ENCODE results near the gene CYP24A1. TPM values are rescaled to one million over a fixed set of nuclear protein-coding genes. Genes with fewer than 3 reads are reported as not detected.

The CYP24A1 gene
- total and polyA plus RNA-seq, 2 of the 13 experiments (the other 11 are each of a cell fraction or from before 2014, with no cell fraction given), result 9.4 to 32.7 TPM

DNA sequence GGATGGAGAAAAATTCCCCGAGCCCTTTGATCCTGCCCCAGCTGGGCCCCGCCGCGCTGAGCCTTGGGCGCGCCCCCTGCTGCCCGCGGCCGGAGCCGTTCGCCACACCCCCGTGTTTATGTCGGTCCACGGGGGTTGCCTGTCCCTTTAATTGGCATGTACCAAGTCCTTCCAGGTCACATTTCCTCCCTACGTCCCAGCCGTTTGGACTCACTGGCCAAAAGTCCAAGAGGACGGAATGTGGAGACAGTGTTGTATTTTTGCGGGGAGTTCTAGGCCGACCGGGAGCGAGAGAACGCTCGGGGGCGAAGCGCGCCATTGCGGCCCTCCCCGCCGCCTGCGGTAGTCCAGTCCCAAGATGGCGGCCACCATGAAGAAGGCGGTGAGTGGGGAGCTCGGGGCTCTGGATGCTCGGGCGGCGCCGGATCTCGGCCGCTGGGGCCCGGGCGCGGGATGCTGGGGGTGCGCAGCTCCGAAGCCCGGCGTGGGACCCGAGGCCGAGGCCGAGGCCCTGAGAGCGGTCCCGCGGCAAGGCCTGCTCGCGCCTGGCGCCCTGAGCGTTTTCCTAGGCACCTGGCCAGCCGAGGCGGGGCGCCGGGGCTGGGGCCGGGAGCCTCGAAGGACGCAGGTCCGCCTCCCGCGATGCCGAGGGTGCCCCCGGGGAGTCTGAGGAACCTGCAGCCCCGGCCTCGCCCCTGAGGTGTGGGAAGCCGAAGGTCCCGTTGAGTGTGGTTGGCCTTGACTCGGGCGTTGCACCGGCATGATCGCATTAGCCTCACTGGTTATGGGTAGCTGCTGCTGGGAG, 34.2 kb upstream of the CYP24A1 start, which contains the start of gene PFDN4 (continued):
- TF ChIP-seq, protein P1, sequence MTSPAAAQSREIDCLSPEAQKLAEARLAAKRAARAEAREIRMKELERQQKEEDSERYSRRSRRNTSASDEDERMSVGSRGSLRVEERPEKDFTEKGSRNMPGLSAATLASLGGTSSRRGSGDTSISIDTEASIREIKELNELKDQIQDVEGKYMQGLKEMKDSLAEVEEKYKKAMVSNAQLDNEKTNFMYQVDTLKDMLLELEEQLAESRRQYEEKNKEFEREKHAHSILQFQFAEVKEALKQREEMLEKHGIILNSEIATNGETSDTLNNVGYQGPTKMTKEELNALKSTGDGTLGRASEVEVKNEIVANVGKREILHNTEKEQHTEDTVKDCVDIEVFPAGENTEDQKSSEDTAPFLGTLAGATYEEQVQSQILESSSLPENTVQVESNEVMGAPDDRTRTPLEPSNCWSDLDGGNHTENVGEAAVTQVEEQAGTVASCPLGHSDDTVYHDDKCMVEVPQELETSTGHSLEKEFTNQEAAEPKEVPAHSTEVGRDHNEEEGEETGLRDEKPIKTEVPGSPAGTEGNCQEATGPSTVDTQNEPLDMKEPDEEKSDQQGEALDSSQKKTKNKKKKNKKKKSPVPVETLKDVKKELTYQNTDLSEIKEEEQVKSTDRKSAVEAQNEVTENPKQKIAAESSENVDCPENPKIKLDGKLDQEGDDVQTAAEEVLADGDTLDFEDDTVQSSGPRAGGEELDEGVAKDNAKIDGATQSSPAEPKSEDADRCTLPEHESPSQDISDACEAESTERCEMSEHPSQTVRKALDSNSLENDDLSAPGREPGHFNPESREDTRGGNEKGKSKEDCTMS (CRISPR knock-in tag; conservative IDR thresholded peaks at IDR 0.05), result no peak
- TF ChIP-seq ZNF253 (CRISPR knock-in tag; IDR thresholded peaks at IDR 0.05; ENCODE audit: borderline replicate concordance) (peak; percentile 82; the same call in 1 of the 2 replicates), KLF6 (CRISPR knock-in tag; IDR thresholded peaks at IDR 0.05) (peak; percentile 94), CBX2 (IDR thresholded peaks at IDR 0.05; ENCODE audit: low read depth, low read length) (no peak), CBX2 (CRISPR knock-in tag; IDR thresholded peaks at IDR 0.05; ENCODE audit: low read depth) (0 out of 2 replicates have a peak, but pooled peaks have one; percentile 48), ZNF124 (CRISPR knock-in tag; IDR thresholded peaks at IDR 0.05) (peak; percentile 97), MBD4 (IDR thresholded peaks at IDR 0.05; ENCODE audit: borderline replicate concordance, low read length) (no peak), HHEX (CRISPR knock-in tag; IDR thresholded peaks at IDR 0.05) (no peak; the same call in 1 of the 2 replicates), GZF1 (CRISPR knock-in tag; IDR thresholded peaks at IDR 0.05) (peak; percentile 93), ZNF703 (CRISPR knock-in tag; IDR thresholded peaks at IDR 0.05; ENCODE audit: borderline replicate concordance) (no peak; the same call in 1 of the 2 replicates), ASH2L (IDR thresholded peaks at IDR 0.05; ENCODE audit: insufficient read length, low read depth, low read length) (peak; percentile 99), ZNF615 (CRISPR knock-in tag; IDR thresholded peaks at IDR 0.05; ENCODE audit: borderline replicate concordance) (no peak), POLR2AphosphoS5 (IDR thresholded peaks at IDR 0.05; ENCODE audit: low read depth, low read length) (peak; percentile 82), HOXD1 (CRISPR knock-in tag; IDR thresholded peaks at IDR 0.05) (peak; percentile 92; the same call in 1 of the 2 replicates), U2AF1 (optimal IDR thresholded peaks at IDR 0.05; ENCODE audit: low read depth, low read length) (peak; percentile 99), ZSCAN20 (CRISPR knock-in tag; IDR thresholded peaks at IDR 0.05; ENCODE audit: borderline replicate concordance) (peak; percentile 97)
- TF ChIP-seq, protein P2, sequence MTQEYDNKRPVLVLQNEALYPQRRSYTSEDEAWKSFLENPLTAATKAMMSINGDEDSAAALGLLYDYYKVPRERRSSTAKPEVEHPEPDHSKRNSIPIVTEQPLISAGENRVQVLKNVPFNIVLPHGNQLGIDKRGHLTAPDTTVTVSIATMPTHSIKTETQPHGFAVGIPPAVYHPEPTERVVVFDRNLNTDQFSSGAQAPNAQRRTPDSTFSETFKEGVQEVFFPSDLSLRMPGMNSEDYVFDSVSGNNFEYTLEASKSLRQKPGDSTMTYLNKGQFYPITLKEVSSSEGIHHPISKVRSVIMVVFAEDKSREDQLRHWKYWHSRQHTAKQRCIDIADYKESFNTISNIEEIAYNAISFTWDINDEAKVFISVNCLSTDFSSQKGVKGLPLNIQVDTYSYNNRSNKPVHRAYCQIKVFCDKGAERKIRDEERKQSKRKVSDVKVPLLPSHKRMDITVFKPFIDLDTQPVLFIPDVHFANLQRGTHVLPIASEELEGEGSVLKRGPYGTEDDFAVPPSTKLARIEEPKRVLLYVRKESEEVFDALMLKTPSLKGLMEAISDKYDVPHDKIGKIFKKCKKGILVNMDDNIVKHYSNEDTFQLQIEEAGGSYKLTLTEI (CRISPR knock-in tag; conservative IDR thresholded peaks at IDR 0.05), result no peak
- TF ChIP-seq, protein P3, sequence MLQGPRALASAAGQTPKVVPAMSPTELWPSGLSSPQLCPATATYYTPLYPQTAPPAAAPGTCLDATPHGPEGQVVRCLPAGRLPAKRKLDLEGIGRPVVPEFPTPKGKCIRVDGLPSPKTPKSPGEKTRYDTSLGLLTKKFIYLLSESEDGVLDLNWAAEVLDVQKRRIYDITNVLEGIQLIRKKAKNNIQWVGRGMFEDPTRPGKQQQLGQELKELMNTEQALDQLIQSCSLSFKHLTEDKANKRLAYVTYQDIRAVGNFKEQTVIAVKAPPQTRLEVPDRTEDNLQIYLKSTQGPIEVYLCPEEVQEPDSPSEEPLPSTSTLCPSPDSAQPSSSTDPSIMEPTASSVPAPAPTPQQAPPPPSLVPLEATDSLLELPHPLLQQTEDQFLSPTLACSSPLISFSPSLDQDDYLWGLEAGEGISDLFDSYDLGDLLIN (CRISPR knock-in tag; IDR thresholded peaks at IDR 0.05; ENCODE audit: borderline replicate concordance), result peak; percentile 31; the same call in 1 of the 2 replicates
- TF ChIP-seq, protein P4, sequence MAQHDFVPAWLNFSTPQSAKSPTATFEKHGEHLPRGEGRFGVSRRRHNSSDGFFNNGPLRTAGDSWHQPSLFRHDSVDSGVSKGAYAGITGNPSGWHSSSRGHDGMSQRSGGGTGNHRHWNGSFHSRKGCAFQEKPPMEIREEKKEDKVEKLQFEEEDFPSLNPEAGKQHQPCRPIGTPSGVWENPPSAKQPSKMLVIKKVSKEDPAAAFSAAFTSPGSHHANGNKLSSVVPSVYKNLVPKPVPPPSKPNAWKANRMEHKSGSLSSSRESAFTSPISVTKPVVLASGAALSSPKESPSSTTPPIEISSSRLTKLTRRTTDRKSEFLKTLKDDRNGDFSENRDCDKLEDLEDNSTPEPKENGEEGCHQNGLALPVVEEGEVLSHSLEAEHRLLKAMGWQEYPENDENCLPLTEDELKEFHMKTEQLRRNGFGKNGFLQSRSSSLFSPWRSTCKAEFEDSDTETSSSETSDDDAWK (CRISPR knock-in tag; IDR thresholded peaks at IDR 0.05), result no peak
- TF ChIP-seq, protein P5, sequence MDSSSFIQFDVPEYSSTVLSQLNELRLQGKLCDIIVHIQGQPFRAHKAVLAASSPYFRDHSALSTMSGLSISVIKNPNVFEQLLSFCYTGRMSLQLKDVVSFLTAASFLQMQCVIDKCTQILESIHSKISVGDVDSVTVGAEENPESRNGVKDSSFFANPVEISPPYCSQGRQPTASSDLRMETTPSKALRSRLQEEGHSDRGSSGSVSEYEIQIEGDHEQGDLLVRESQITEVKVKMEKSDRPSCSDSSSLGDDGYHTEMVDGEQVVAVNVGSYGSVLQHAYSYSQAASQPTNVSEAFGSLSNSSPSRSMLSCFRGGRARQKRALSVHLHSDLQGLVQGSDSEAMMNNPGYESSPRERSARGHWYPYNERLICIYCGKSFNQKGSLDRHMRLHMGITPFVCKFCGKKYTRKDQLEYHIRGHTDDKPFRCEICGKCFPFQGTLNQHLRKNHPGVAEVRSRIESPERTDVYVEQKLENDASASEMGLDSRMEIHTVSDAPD (CRISPR knock-in tag; IDR thresholded peaks at IDR 0.05), result peak; percentile 58; the same call in 1 of the 2 replicates
